Measurements from ENCODE around the gene PHEX. TPM values are rescaled to one million over a fixed set of nuclear protein-coding genes. Genes with fewer than 3 reads are reported as not detected.

Gene PHEX
- total RNA-seq, 4 donors from 2014 or later: 1.5 to 4.3 (median 2.3) TPM

DNA sequence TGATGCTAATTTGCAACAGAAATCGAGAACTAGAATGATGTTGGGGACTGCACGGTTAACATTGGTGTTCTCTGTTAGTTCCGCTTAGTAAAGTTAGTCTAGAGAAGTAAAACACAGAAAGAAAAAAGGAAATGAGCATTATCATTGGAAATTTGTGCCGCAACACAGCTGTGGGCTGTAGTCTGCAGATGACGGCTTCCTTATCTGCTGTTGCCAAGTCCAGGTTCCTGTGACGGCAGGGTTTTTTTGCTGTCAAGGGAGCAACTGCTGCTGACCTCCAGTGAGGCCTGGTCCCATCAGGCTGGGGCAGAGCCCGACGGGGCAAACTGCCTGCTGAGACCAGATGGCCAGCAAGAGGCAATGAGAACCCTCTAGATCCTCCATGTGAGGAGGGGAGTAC, 38.9 kb upstream of the PHEX start:
- Histone ChIP-seq H3K9me3 (no peaks in the 10 kb centered on the region), H3K4me1 (no peaks in the 10 kb centered on the region), H3K27ac (no peak overlapping the region), H3K4me3 (no peak overlapping the region), H3K36me3 (no peaks in the 10 kb centered on the region), H3K27me3 (no peaks in the 10 kb centered on the region)
- intact Hi-C loops (cut with DNase I; ENCODE audit: low total_unique reads): no loop called here
- DNase-seq: no peak
- TF ChIP-seq POLR2A (IDR thresholded peaks at IDR 0.05) (no peak), CTCF (IDR thresholded peaks at IDR 0.05) (no peak)

DNA sequence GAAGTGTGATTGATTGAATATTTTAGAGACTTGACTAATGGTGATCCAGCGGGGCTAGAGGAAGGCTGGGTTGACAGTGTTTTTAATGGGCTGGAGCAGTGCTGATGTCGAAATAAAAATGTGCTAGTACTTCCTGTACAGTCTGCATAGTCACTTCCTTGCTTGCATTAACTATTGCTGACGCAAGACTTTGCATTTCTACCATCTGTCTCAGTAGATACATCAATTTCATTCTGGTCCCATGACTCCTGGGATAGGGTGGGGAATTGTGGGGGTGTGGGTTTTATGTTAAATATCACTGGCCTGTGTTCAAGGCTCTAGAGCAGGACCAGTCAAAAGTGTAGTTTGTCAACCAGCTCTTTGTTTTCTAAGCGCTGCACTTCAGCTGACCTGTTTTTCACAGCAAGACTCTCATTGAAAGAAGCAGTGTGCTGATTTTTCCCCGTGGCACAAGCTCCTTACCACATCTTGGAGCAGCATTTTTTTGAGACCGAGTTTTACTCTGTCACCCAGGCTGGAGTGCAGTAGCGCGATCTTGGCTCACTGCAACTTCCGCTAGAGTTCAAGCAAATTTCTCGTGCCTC, 35.2 kb upstream of the PHEX start:
- no peaks in the 10 kb centered on the region for H3K4me1 ChIP-seq
- TF ChIP-seq POLR2A (IDR thresholded peaks at IDR 0.05) (no peak), CTCF (IDR thresholded peaks at IDR 0.05) (no peak)
- H3K27ac ChIP-seq: no peak overlapping the region
- H3K27me3 ChIP-seq: no peaks in the 10 kb centered on the region
- no peaks in the 10 kb centered on the region for H3K36me3 ChIP-seq
- H3K9me3 ChIP-seq: no peaks in the 10 kb centered on the region
- intact Hi-C loops (cut with DNase I; ENCODE audit: low total_unique reads): no loop called here
- no peak for DNase-seq
- H3K4me3 ChIP-seq: no peak overlapping the region

DNA sequence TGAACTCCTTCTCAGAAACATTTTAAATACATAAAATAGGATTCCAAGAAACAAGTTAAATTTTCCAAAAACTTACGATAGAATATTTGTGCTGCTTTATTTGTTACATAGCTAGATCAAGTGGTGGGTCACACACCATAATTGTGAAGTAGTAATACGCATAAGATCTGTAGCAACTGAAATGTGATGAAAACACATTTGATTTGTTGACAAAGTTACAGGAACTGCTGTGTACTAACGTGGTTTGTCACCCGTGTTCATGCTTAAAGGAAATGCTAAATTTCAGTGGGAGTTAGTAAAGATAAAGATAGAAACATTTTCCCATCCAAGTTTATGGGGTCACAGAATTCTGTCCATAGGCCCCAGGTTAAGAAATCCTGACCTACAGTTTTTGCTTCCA, 34.1 kb upstream of the PHEX start:
- DNase-seq: no peak
- Histone ChIP-seq H3K4me3 (no peak overlapping the region), H3K27me3 (no peaks in the 10 kb centered on the region), H3K4me1 (no peaks in the 10 kb centered on the region), H3K36me3 (no peaks in the 10 kb centered on the region), H3K27ac (no peak overlapping the region), H3K9me3 (no peaks in the 10 kb centered on the region)
- TF ChIP-seq CTCF (IDR thresholded peaks at IDR 0.05): no peak
- no peak for TF ChIP-seq POLR2A (IDR thresholded peaks at IDR 0.05)
- intact Hi-C loops (cut with DNase I; ENCODE audit: low total_unique reads): no loop called here

GRCh38 chrX:22004866-22005265, 27.3 kb upstream of the PHEX start:
- Histone ChIP-seq H3K4me3 (no peak overlapping the region), H3K9me3 (no peaks in the 10 kb centered on the region), H3K27me3 (no peaks in the 10 kb centered on the region), H3K36me3 (no peaks in the 10 kb centered on the region), H3K27ac (no peak overlapping the region), H3K4me1 (no peaks in the 10 kb centered on the region)
- no peak for DNase-seq
- no peak for TF ChIP-seq CTCF (IDR thresholded peaks at IDR 0.05)
- intact Hi-C loops (cut with DNase I; ENCODE audit: low total_unique reads): no loop called here

DNA sequence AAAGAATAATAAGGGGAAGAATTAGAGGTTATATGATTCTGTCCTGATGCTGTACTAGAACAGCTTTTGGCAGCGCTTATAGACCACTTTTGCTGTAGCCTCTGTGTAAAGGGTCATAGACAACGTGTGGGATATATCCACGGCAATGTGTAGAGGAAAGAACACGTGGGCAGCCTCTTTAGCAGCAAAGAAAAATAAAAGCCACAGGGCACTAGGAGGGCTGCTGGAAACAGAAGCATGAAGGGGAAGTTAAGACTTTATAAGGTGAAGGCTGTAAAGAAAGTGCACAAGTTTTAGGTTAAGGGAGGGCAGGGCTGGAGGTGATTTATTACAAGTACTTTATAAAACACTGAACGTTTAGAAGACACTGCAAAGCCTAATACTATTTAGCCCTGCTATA, 20.1 kb upstream of the PHEX start:
- Histone ChIP-seq H3K36me3 (no peaks in the 10 kb centered on the region), H3K27me3 (no peaks in the 10 kb centered on the region), H3K4me1 (no peaks in the 10 kb centered on the region), H3K27ac (no peak overlapping the region), H3K9me3 (no peaks in the 10 kb centered on the region), H3K4me3 (no peak overlapping the region)
- TF ChIP-seq POLR2A (IDR thresholded peaks at IDR 0.05): no peak
- no peak for TF ChIP-seq CTCF (IDR thresholded peaks at IDR 0.05)
- no peak for DNase-seq
- intact Hi-C loops (cut with DNase I; ENCODE audit: low total_unique reads): no loop called here
